GM21526 (cell line): ENCODE results near the gene ANKRD17.
A peak's percentile ranks its signal among the peaks of the same experiment; 100 is the strongest.

Experiments
- ATAC-seq: cut with Tn5 transposase; IDR thresholded peaks from one replicate; pipeline ENCODE4 v1.9.1; 2021; ENCODE audit warnings: moderate library complexity; ENCODE audit not compliant: unreplicated experiment, low FRiP score

Gene ANKRD17

DNA sequence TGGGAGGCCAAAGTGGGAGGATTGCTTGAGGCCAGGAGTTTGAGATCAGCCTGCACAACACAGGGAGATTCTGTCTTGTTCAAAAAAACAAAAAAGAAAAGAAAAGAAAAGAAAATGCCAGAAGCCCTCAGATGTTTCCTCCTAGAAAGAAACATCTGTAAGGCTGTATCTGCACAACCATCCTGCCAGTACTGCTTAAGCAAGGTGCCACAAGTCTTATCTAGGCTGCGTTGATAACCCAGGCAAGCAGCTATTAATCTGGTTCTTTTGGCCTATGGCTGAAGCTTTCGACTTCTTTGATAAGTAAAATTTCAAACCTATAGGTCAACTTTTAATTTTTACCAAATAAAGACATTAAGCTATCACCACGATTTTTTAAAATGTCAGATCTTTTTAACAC is 192.2 kb downstream of the ANKRD17 start:
- no peak for ATAC-seq

DNA sequence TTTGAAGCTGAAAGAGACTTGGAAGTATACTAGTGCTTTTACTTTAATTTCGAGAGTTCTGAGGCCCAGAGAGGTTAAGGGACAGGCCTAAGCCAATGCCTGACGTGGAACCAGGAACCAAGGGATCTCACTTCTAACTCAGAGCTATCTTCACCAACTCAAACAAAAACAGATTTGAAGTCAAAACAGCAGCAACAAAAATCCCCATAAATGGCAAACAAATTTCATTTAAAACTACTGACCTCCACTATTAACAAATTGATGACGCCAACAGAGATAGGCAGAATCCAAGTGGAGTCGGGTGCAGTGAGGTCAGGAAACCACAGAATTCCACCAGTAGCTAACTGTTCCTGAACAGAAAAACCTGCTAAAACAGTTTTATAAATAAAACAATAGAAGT is 194.1 kb downstream of the ANKRD17 start:
- ATAC-seq, result no peak

DNA sequence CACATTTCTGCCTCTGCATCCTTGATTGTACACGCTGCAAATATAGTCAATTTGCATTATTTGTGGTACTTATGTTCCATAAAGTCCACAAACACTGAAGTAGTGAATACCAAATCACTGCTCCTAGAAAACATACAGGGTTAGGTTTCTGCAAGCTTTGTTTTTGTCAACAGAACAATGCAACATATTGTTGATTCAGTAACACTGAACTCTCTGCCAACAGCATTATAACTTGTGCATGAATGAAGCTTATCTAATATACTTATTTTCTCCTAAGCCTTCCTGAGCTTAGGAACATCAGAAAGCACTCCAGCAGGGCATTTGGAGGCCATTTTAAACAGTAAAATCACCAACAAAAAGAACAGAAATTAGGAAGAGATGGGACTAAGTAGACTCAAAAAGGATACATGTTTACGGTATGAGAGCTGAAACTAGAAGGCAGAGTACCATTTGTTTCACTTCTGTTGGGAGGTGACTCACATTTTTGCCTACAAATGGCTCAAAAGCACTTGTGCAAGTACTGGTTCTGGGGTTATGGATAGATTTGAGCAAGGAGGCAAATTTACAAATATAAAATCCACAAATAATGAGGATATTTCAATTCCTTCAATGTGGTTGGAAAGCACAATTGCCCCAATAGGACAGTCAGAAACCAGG is 203.2 kb downstream of the ANKRD17 start:
- peak; percentile 93 for ATAC-seq

DNA sequence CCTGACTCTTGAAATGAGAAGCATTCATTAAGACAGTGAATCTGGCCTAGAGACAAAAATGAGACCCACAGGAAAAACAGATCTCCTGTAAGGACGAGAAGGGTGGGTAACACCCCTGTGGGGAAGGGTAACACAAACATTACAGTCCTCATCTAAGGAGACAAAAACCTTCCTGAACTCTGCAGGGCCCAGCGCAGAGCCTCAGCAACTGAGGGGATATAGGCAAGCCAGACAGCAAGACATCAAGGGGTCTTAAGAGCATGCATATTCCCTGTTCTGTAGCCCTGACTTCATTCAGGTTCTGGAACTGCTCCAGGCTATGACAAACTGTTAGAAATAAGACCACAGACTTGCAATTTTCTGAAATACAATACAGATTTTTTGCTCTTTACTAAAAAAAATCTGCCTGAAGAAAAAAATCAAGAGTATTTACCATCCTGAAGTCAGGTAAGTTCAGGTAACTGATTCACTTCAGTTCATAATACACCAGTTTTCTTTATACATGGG is 204.6 kb downstream of the ANKRD17 start:
- no peak for ATAC-seq

DNA sequence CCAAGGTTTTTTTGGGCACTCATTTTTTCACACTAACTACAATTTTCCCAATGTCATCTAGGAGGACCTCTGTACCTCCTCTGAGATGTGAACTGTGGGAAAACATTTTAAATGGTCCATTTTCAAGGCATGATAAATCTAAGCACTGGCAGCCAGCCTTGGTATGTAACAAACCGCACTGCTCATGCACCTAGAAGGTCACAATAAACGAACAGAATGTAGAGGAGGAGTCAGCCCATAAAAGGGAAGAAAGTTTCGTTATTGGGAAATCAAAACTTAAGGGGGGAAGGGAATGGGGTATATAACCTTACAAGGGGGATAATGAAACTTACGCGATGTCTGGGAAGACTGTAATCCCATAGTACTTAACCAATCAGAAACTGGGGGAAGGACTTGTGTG is 205.5 kb downstream of the ANKRD17 start:
- no peak for ATAC-seq

DNA sequence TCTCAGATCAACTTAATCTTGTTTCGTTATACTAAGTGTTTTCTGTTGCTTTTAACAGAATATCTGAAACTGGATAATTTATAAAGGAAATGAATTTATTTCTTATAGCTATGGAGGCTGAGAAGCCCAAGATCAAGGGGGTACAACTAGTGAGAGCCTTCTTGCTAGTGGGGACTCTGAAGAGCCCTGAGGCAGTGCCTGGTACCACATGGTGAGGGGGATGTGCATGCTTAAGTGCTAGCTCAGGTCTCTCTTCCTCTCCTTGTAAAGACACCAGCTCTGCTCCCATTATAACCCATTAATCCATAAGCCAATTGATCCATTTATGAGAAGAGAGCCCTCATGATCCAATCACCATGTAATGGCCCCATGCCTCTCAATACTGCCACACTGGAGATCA is 207.0 kb downstream of the ANKRD17 start:
- no peak for ATAC-seq

DNA sequence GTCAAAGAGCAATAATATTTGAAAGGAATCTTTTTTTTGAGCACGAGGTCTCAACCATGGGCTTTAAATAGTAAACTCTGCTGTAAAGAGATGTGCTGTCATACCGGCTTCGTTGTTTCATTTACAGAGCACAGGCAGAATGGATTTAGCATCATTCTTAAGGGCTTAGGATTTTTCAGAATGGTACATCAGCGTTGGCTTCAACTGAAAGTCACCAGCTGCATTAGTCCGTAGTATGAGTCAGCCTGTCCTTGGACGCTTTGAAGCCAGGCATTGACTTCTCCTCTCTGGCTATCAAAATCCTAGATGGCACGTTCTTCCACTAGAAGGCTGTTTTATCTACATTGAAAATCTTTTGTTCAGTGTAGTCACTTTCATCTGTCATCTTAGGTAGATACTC is 212.7 kb downstream of the ANKRD17 start:
- ATAC-seq, result no peak

DNA sequence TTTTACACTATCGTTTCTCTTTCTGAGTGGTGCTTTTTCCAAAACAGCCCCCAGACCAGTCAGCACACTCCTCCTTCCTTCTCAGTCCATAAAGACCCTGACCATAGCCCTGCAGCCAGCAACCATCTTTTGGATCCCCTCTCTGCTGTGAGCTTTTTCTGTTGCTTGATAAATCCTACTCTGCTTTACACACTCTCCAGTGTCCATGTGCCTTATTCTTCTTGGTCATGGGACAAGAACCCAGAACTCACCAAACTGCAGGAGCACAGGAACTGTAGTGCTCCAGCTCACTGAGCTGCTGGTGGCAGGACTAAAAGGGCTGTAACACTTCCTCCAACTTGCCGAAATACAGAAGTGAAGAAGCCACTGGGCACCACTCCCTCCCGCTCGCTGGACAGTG is 221.5 kb downstream of the ANKRD17 start:
- ATAC-seq, result no peak

DNA sequence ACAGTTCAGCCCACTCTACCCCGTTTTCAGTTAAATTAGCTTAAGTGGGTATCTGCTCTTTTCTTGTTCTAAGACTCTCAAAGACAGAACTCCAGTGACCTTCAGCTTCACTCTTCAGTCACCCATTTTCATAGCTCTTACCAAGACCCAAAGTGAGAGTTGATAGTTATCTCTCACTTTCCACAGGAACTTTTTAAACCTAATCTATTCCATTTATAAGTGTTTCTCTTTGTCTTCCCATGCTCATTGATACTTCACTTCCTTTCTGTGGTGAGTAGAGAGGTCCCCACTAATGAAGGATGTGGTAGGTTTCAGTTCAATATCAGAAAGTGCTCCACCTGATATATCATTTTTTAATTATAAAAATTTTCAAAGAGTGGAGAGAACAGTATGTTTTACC is 222.5 kb downstream of the ANKRD17 start:
- peak; percentile 48 for ATAC-seq

DNA sequence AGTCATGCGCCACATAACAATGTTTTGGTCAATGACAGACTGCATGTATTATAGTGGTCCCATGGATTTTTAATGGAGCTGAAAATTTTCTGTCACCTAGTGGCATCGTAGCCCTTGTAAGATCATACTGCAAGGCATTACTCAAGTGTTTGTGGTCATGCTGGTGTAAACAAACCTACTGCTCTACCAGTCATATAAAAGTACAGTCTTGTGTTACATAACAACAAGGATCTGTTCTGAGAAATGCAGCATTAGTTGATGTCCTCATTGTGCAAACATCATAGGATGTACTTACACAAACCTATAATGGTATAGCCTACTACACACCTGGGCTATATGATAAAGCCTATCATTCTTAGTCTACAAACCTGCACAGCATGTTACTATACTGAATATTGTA is 223.7 kb downstream of the ANKRD17 start:
- no peak for ATAC-seq

DNA sequence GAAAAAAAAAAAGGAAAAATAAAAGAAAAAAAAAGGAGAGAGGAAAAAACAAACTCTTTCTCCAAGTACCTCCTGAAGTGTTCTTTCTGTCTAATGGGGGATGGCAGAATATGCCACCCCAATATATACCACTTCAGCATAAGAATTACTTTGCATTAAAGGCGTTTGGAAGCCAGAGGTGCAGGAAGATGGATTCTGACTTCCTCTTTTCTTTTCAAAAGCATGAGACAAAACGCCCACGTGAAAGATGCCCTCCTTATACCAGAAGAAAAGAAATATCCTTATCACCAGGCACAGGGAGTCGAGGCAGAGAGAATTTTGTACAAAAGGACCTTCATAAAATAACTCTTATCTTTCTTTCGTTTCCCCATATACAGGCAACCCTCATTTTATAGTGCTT is 230.0 kb downstream of the ANKRD17 start:
- ATAC-seq, result no peak
